ENCODE measurements around the gene CEP70.

CEP70 gene

GRCh38 chr3:138476526-138476925 lies 117.5 kb downstream of the CEP70 start:
- H3K79me2 ChIP-seq (ENCODE audit: insufficient read depth, low read length): no peaks in the 10 kb centered on the region
- no peak overlapping the region for H3K4me2 ChIP-seq (ENCODE audit: low read length)
- no peak for TF ChIP-seq CTCF (IDR thresholded peaks at IDR 0.05; ENCODE audit: low read length)
- no peak for TF ChIP-seq EZH2 (IDR thresholded peaks at IDR 0.05; ENCODE audit: borderline replicate concordance, low read length)
- no peaks in the 10 kb centered on the region for H3K9me2 ChIP-seq (ENCODE audit: low read depth, low read length)
- no peak overlapping the region for H3K9ac ChIP-seq (ENCODE audit: low read length)
- H3K36me3 ChIP-seq (ENCODE audit: insufficient read depth, low read length): no peaks in the 10 kb centered on the region
- H4K20me1 ChIP-seq (ENCODE audit: insufficient read depth, low read length): no peaks in the 10 kb centered on the region; the same call in 1 of the 2 replicates
- H2AFZ ChIP-seq (ENCODE audit: low read length): no peak overlapping the region
- no peaks in the 10 kb centered on the region for H3K4me1 ChIP-seq (ENCODE audit: insufficient read depth, low read length, severe bottlenecking)
- no peaks in the 10 kb centered on the region for H3F3A ChIP-seq (ENCODE audit: insufficient read depth, low read length)
- peaks cover 3% of the 10 kb centered on the region; the same call in 1 of the 2 replicates for H3K27me3 ChIP-seq (ENCODE audit: insufficient read depth, low read length)
- H3K27ac ChIP-seq (ENCODE audit: low read depth, low read length, poor library complexity, severe bottlenecking): no peak overlapping the region
- H3K4me3 ChIP-seq (ENCODE audit: low read depth, low read length, poor library complexity, severe bottlenecking): no peak overlapping the region
- no peaks in the 10 kb centered on the region for H3K9me3 ChIP-seq (ENCODE audit: low read length)

- Histone ChIP-seq H3K36me3 (ENCODE audit: insufficient read depth, low read length) (no peaks in the 10 kb centered on the region), H3K9ac (ENCODE audit: low read length) (no peak overlapping the region), H3K79me2 (ENCODE audit: insufficient read depth, low read length) (no peaks in the 10 kb centered on the region), H3K27me3 (ENCODE audit: insufficient read depth, low read length) (peaks cover 3% of the 10 kb centered on the region; the same call in 1 of the 2 replicates), H3K4me1 (ENCODE audit: insufficient read depth, low read length, severe bottlenecking) (no peaks in the 10 kb centered on the region), H3K27ac (ENCODE audit: low read depth, low read length, poor library complexity, severe bottlenecking) (no peak overlapping the region), H3K9me2 (ENCODE audit: low read depth, low read length) (no peaks in the 10 kb centered on the region), H2AFZ (ENCODE audit: low read length) (no peak overlapping the region), H4K20me1 (ENCODE audit: insufficient read depth, low read length) (no peaks in the 10 kb centered on the region), H3K4me3 (ENCODE audit: low read depth, low read length, poor library complexity, severe bottlenecking) (no peak overlapping the region), H3K4me2 (ENCODE audit: low read length) (no peak overlapping the region), H3F3A (ENCODE audit: insufficient read depth, low read length) (no peaks in the 10 kb centered on the region), H3K9me3 (ENCODE audit: low read length) (no peaks in the 10 kb centered on the region)
- no peak for TF ChIP-seq CTCF (IDR thresholded peaks at IDR 0.05; ENCODE audit: low read length)
- TF ChIP-seq EZH2 (IDR thresholded peaks at IDR 0.05; ENCODE audit: borderline replicate concordance, low read length): no peak
These were observed 119.9 kb downstream of the CEP70 start for GRCh38 chr3:138474163-138474562.

GRCh38 chr3:138473391-138473790 lies 120.7 kb downstream of the CEP70 start:
- no peak overlapping the region for H3K27ac ChIP-seq (ENCODE audit: low read depth, low read length, poor library complexity, severe bottlenecking)
- no peaks in the 10 kb centered on the region for H3F3A ChIP-seq (ENCODE audit: insufficient read depth, low read length)
- no peaks in the 10 kb centered on the region for H3K36me3 ChIP-seq (ENCODE audit: insufficient read depth, low read length)
- no peak overlapping the region for H3K4me3 ChIP-seq (ENCODE audit: low read depth, low read length, poor library complexity, severe bottlenecking)
- H3K4me2 ChIP-seq (ENCODE audit: low read length): no peak overlapping the region
- H3K9ac ChIP-seq (ENCODE audit: low read length): no peak overlapping the region
- H3K4me1 ChIP-seq (ENCODE audit: insufficient read depth, low read length, severe bottlenecking): no peaks in the 10 kb centered on the region
- TF ChIP-seq CTCF (IDR thresholded peaks at IDR 0.05; ENCODE audit: low read length) (no peak), EZH2 (IDR thresholded peaks at IDR 0.05; ENCODE audit: borderline replicate concordance, low read length) (no peak)
- peaks cover 3% of the 10 kb centered on the region; the same call in 1 of the 2 replicates for H3K27me3 ChIP-seq (ENCODE audit: insufficient read depth, low read length)
- no peak overlapping the region for H2AFZ ChIP-seq (ENCODE audit: low read length)
- H3K9me2 ChIP-seq (ENCODE audit: low read depth, low read length): no peaks in the 10 kb centered on the region
- H4K20me1 ChIP-seq (ENCODE audit: insufficient read depth, low read length): no peaks in the 10 kb centered on the region
- H3K9me3 ChIP-seq (ENCODE audit: low read length): no peaks in the 10 kb centered on the region
- H3K79me2 ChIP-seq (ENCODE audit: insufficient read depth, low read length): no peaks in the 10 kb centered on the region

All from OCI-LY1 (cell line).